Activated T-helper 2 cell treated with anti-CD3 and anti-CD28 coated beads, Interferon-gamma antibody, Interleukin-2, Interleukin-4, amounts not matched to agents 10 μg/mL and 5 μg/mL and 100 μg/mL, durations not matched to agents 14 hours and 24 hours and 36 hours (primary cell): ENCODE data around the gene LPP. TPM values are rescaled to one million over a fixed set of nuclear protein-coding genes. Genes with fewer than 3 reads are reported as not detected.

Experiments used
- DNase-seq: peaks from one replicate; pipeline ENCODE4 v3.0.0; 2021; ENCODE audit warnings: low spot score
- H3K27ac Mint-ChIP-seq: one replicate; pipeline ENCODE4 v1.8.0; 2021; ENCODE audit warnings: mixed read lengths
- H3K27me3 Mint-ChIP-seq: one replicate; pipeline ENCODE4 v1.8.0; 2021; ENCODE audit warnings: low read depth, mixed read lengths
- H3K36me3 Mint-ChIP-seq: one replicate; pipeline ENCODE4 v1.8.0; 2021; ENCODE audit warnings: low read depth, mixed read lengths
- H3K4me1 Mint-ChIP-seq: one replicate; pipeline ENCODE4 v1.8.0; 2021; ENCODE audit warnings: low read depth, mixed read lengths
- H3K4me3 Mint-ChIP-seq: one replicate; pipeline ENCODE4 v1.8.0; 2021; ENCODE audit warnings: low read depth, mild to moderate bottlenecking, moderate library complexity, mixed read lengths
- H3K9me3 Mint-ChIP-seq: one replicate; pipeline ENCODE4 v1.8.0; 2021; ENCODE audit warnings: mixed read lengths
- intact Hi-C: fragments of 100-400 bp; cut with micrococcal nuclease; formaldehyde crosslinking; loops from one replicate; pipeline ENCODE4 v1.15.1; 2023
- total RNA-seq: library from RNA; stranded (reverse); gene quantifications from 2 replicates; pipeline ENCODE4 v1.2.3, GENCODE V29; 2022

Gene LPP
- total RNA-seq, 1 donor from 2014 or later: 54.5 TPM

- H3K4me1 Mint-ChIP-seq: no peaks in the 10 kb centered on the region
- no peak overlapping the region for H3K27ac Mint-ChIP-seq
- no peaks in the 10 kb centered on the region for H3K27me3 Mint-ChIP-seq
- DNase-seq: no peak
- H3K9me3 Mint-ChIP-seq: peaks cover 4% of the 10 kb centered on the region
- intact Hi-C loops: no loop called here
- H3K36me3 Mint-ChIP-seq: peaks cover 36% of the 10 kb centered on the region
- H3K4me3 Mint-ChIP-seq: no peak overlapping the region
Observed at GRCh38 chr3:188486126-188486525, 332.2 kb downstream of the LPP start.

DNA sequence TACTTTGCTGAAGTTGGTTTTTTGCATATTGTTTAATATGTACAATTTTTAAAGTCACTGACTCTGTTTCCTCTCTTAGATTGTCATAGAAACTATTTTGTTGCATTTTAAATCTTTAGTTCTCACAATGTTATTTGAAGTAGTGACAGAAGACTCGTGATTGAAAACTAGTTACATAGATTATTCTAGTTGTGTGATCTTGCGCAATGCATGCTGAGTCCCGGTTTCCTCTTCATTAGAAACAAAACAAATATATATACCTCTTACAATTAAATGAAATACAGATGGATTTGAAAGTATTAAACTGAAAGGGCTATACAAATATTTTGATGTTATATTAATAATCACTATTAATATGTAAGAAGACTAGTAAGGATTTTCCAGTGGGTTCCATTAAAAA, 333.0 kb downstream of the LPP start:
- Mint-ChIP-seq H3K4me3 (no peak overlapping the region), H3K9me3 (peaks cover 2% of the 10 kb centered on the region), H3K27ac (no peak overlapping the region), H3K4me1 (no peaks in the 10 kb centered on the region), H3K27me3 (no peaks in the 10 kb centered on the region), H3K36me3 (peaks cover 42% of the 10 kb centered on the region)
- DNase-seq: no peak
- intact Hi-C loops: no loop called here

GRCh38 chr3:188487652-188488051, 333.7 kb downstream of the LPP start:
- Mint-ChIP-seq H3K4me3 (no peak overlapping the region), H3K27ac (no peak overlapping the region), H3K36me3 (peaks cover 44% of the 10 kb centered on the region), H3K27me3 (no peaks in the 10 kb centered on the region), H3K9me3 (no peaks in the 10 kb centered on the region), H3K4me1 (no peaks in the 10 kb centered on the region)
- no peak for DNase-seq
- intact Hi-C loops: no loop called here

- intact Hi-C loops: no loop called here
- H3K4me1 Mint-ChIP-seq: no peaks in the 10 kb centered on the region
- no peak overlapping the region for H3K4me3 Mint-ChIP-seq
- H3K27ac Mint-ChIP-seq: no peak overlapping the region
- no peak for DNase-seq
- peaks cover 45% of the 10 kb centered on the region for H3K36me3 Mint-ChIP-seq
- no peaks in the 10 kb centered on the region for H3K9me3 Mint-ChIP-seq
- no peaks in the 10 kb centered on the region for H3K27me3 Mint-ChIP-seq
Observed at GRCh38 chr3:188488801-188489200, 334.8 kb downstream of the LPP start.

GRCh38 chr3:188489639-188490405, 335.9 kb downstream of the LPP start:
- Mint-ChIP-seq H3K9me3 (no peaks in the 10 kb centered on the region), H3K27ac (no peak overlapping the region), H3K4me1 (no peaks in the 10 kb centered on the region), H3K36me3 (peaks cover 34% of the 10 kb centered on the region), H3K4me3 (no peak overlapping the region), H3K27me3 (no peaks in the 10 kb centered on the region)
- DNase-seq: no peak
- intact Hi-C loops: no loop called here

- peaks cover 29% of the 10 kb centered on the region for H3K36me3 Mint-ChIP-seq
- no peaks in the 10 kb centered on the region for H3K4me1 Mint-ChIP-seq
Observed at GRCh38 chr3:188490416-188490815, 336.5 kb downstream of the LPP start.

GRCh38 chr3:188491276-188491687, 337.3 kb downstream of the LPP start:
- H3K4me3 Mint-ChIP-seq: no peak overlapping the region
- H3K4me1 Mint-ChIP-seq: peaks cover under 1% of the 10 kb centered on the region
- intact Hi-C loops: no loop called here
- H3K36me3 Mint-ChIP-seq: peaks cover 27% of the 10 kb centered on the region
- no peaks in the 10 kb centered on the region for H3K27me3 Mint-ChIP-seq
- no peak overlapping the region for H3K27ac Mint-ChIP-seq
- DNase-seq: no peak
- H3K9me3 Mint-ChIP-seq: no peaks in the 10 kb centered on the region

More at GRCh38 chr3:188490416-188490815, 336.5 kb downstream of the LPP start:
- Mint-ChIP-seq H3K9me3 (no peaks in the 10 kb centered on the region), H3K27me3 (no peaks in the 10 kb centered on the region), H3K27ac (no peak overlapping the region), H3K4me3 (no peak overlapping the region)
- no peak for DNase-seq
- intact Hi-C loops: no loop called here

GRCh38 chr3:188496390-188496789, 342.4 kb downstream of the LPP start:
- Mint-ChIP-seq H3K4me3 (no peak overlapping the region), H3K36me3 (peaks cover 19% of the 10 kb centered on the region), H3K4me1 (peaks cover 5% of the 10 kb centered on the region), H3K27me3 (no peaks in the 10 kb centered on the region), H3K9me3 (peaks cover 11% of the 10 kb centered on the region), H3K27ac (no peak overlapping the region)
- intact Hi-C loops: no loop called here
- DNase-seq: no peak

- no peak for DNase-seq
- H3K4me3 Mint-ChIP-seq: no peak overlapping the region
- H3K36me3 Mint-ChIP-seq: peaks cover 15% of the 10 kb centered on the region
- H3K4me1 Mint-ChIP-seq: peaks cover 5% of the 10 kb centered on the region
- no peak overlapping the region for H3K27ac Mint-ChIP-seq
- H3K9me3 Mint-ChIP-seq: peaks cover 14% of the 10 kb centered on the region
- intact Hi-C loops: no loop called here
- H3K27me3 Mint-ChIP-seq: no peaks in the 10 kb centered on the region
Observed at GRCh38 chr3:188497021-188497420, 343.1 kb downstream of the LPP start.

- peaks cover 13% of the 10 kb centered on the region for H3K4me1 Mint-ChIP-seq
- no peak for DNase-seq
- H3K36me3 Mint-ChIP-seq: peaks cover 35% of the 10 kb centered on the region
- H3K4me3 Mint-ChIP-seq: no peak overlapping the region
- intact Hi-C loops: no loop called here
- H3K27me3 Mint-ChIP-seq: no peaks in the 10 kb centered on the region
- peaks cover 49% of the 10 kb centered on the region for H3K9me3 Mint-ChIP-seq
- H3K27ac Mint-ChIP-seq: no peak overlapping the region
Observed at GRCh38 chr3:188503647-188504046, 349.7 kb downstream of the LPP start.

- H3K36me3 Mint-ChIP-seq: peaks cover 38% of the 10 kb centered on the region
- H3K27ac Mint-ChIP-seq: no peak overlapping the region
- no peak for DNase-seq
- no peaks in the 10 kb centered on the region for H3K27me3 Mint-ChIP-seq
- no peak overlapping the region for H3K4me3 Mint-ChIP-seq
- peaks cover 13% of the 10 kb centered on the region for H3K4me1 Mint-ChIP-seq
- intact Hi-C loops: loop anchor here (5.0 kb wide), 1 partner anchor 763 kb away; no protein-coding TSS in a partner anchor
- peaks cover 48% of the 10 kb centered on the region for H3K9me3 Mint-ChIP-seq
Observed at GRCh38 chr3:188505151-188505550, 351.2 kb downstream of the LPP start.

- Mint-ChIP-seq H3K4me1 (peaks cover 13% of the 10 kb centered on the region), H3K27ac (no peak overlapping the region), H3K4me3 (no peak overlapping the region), H3K36me3 (peaks cover 35% of the 10 kb centered on the region), H3K27me3 (no peaks in the 10 kb centered on the region), H3K9me3 (peaks cover 40% of the 10 kb centered on the region)
- intact Hi-C loops: loop anchor here (5.0 kb wide), 1 partner anchor 764 kb away; no protein-coding TSS in a partner anchor
- DNase-seq: no peak
Observed at GRCh38 chr3:188505911-188506310, 352.0 kb downstream of the LPP start.

- intact Hi-C loops: loop anchor here (5.0 kb wide), 1 partner anchor 764 kb away; no protein-coding TSS in a partner anchor
- H3K4me3 Mint-ChIP-seq: no peak overlapping the region
- peaks cover 13% of the 10 kb centered on the region for H3K4me1 Mint-ChIP-seq
- H3K27ac Mint-ChIP-seq: no peak overlapping the region
- H3K27me3 Mint-ChIP-seq: no peaks in the 10 kb centered on the region
- H3K9me3 Mint-ChIP-seq: peaks cover 38% of the 10 kb centered on the region
- DNase-seq: no peak
- H3K36me3 Mint-ChIP-seq: peaks cover 32% of the 10 kb centered on the region
Observed at GRCh38 chr3:188506446-188506845, 352.5 kb downstream of the LPP start.
